H1 (cell line): Measurements from ENCODE around the gene RAD51B. TPM values are rescaled to one million over a fixed set of nuclear protein-coding genes. Genes with fewer than 3 reads are reported as not detected.

Experiments
- CTCF ChIA-PET: fragments of 300-600 bp; sonication (Branson Sonifier 250); formaldehyde crosslinking; loops from one replicate; lab custom pipeline; 2021; ENCODE audit not compliant: partially characterized antibody; lab: Charles Lee
- POLR2A ChIA-PET: fragments of 300-600 bp; sonication (Branson Sonifier 250); formaldehyde crosslinking; loops from one replicate; lab custom pipeline; 2021; ENCODE audit warnings: inconsistent platforms; ENCODE audit not compliant: partially characterized antibody; lab: Charles Lee
- DNase-seq, 2 experiments: peaks; one replicate each; pipeline versions ENCODE4 v3.0.0 to v3.0.0-alpha.2; 2010 to 2022; ENCODE audit warnings: low spot score in 2 of 2, low read depth in 1 of 2, mixed read lengths in 1 of 2
- FAIRE-seq: peaks from 2 replicates; lab custom pipeline; 2011; peaks lifted over from hg19 to GRCh38; lab: Jason Lieb, UNC
- H2AFZ ChIP-seq: 2 replicates; pipeline ENCODE4 v1.8.1; 2012; ENCODE audit warnings: low read length, inconsistent platforms
- H2AK5ac ChIP-seq: 2 replicates; pipeline ENCODE4 v1.6.1; 2013; ENCODE audit warnings: low read depth, low read length
- H2BK120ac ChIP-seq: replicated peaks from 2 replicates; pipeline ENCODE3; 2013; ENCODE audit warnings: low read depth, low read length, inconsistent platforms
- H2BK12ac ChIP-seq: 2 replicates; pipeline ENCODE4 v1.6.1; 2013; ENCODE audit warnings: low read depth, low read length
- H2BK15ac ChIP-seq: 2 replicates; pipeline ENCODE4 v1.6.1; 2013; ENCODE audit warnings: low read length
- H2BK20ac ChIP-seq: 2 replicates; pipeline ENCODE4 v1.6.1; 2013; ENCODE audit warnings: low read length
- H2BK5ac ChIP-seq: 2 replicates; pipeline ENCODE4 v1.6.1; 2013; ENCODE audit warnings: low read depth, low read length
- H3K14ac ChIP-seq: 2 replicates; pipeline ENCODE4 v1.6.1; 2013; ENCODE audit warnings: inconsistent platforms; ENCODE audit not compliant: insufficient read length
- H3K18ac ChIP-seq: 2 replicates; pipeline ENCODE4 v1.6.1; 2013; ENCODE audit warnings: low read length; ENCODE audit errors: extremely low read depth
- H3K23ac ChIP-seq: 2 replicates; pipeline ENCODE4 v1.6.1; 2013; ENCODE audit warnings: inconsistent platforms; ENCODE audit not compliant: insufficient read length
- H3K23me2 ChIP-seq: 2 replicates; pipeline ENCODE4 v1.6.1; 2013; ENCODE audit warnings: low read depth, low read length
- H3K27ac ChIP-seq: 2 replicates; pipeline ENCODE4 v1.6.1; 2011; ENCODE audit warnings: low read depth, low read length, inconsistent platforms
- H3K27me3 ChIP-seq, 4 experiments: replicated peaks in 1 of 4; 1 replicate in 1 of 4; 2 replicates in 3 of 4; pipeline versions ENCODE4 v1.6.1 to v1.8.1; 2011 to 2013; ENCODE audit warnings: low read length in 3 of 4, mild to moderate bottlenecking in 3 of 4, inconsistent platforms in 2 of 4, mixed read lengths in 2 of 4, moderate library complexity in 1 of 4; ENCODE audit not compliant: control insufficient read depth in 3 of 4, insufficient read depth in 3 of 4; ENCODE audit errors: extremely low read depth in 1 of 4
- H3K36me3 ChIP-seq, 4 experiments: 2 replicates each; pipeline versions ENCODE4 v1.6.1 to v1.8.1; 2011 to 2013; ENCODE audit warnings: mild to moderate bottlenecking in 4 of 4, low read length in 3 of 4, moderate library complexity in 2 of 4, control low read depth in 1 of 4, inconsistent platforms in 1 of 4; ENCODE audit not compliant: insufficient read depth in 4 of 4, control insufficient read depth in 2 of 4
- H3K4ac ChIP-seq: replicated peaks from 2 replicates; pipeline ENCODE3; 2013; ENCODE audit warnings: low read length, low read depth, mixed read lengths, inconsistent platforms; ENCODE audit not compliant: insufficient read length
- H3K4me1 ChIP-seq, 4 experiments: replicated peaks in 1 of 4; 1 replicate in 1 of 4; 2 replicates in 3 of 4; pipeline versions ENCODE4 v1.6.1 to v1.8.1; 2011 to 2013; ENCODE audit warnings: low read length in 3 of 4, inconsistent platforms in 2 of 4, mixed read lengths in 1 of 4; ENCODE audit not compliant: insufficient read depth in 4 of 4, control insufficient read depth in 3 of 4
- H3K4me2 ChIP-seq, 2 experiments: 2 replicates each; pipeline versions ENCODE4 v1.6.1 to v1.8.1; 2011 to 2013; ENCODE audit warnings: low read depth in 2 of 2, low read length in 2 of 2, control low read depth in 1 of 2, inconsistent platforms in 1 of 2, mild to moderate bottlenecking in 1 of 2; ENCODE audit not compliant: insufficient read depth in 1 of 2
- H3K4me3 ChIP-seq, 4 experiments: fragments of 200-600, 300-600 bp in 1 of 4; sonication (generic), shearing (Covaris generic), sonication (Bioruptor Twin) in 1 of 4; 2 replicates each; pipeline versions ENCODE4 v1.5.1 to v1.8.1; 2011 to 2016; ENCODE audit warnings: low read length in 4 of 4, low read depth in 3 of 4, control low read depth in 2 of 4, inconsistent platforms in 2 of 4, mild to moderate bottlenecking in 2 of 4, mixed read lengths in 1 of 4, moderate library complexity in 1 of 4; ENCODE audit not compliant: insufficient read depth in 2 of 4; ENCODE audit errors: extremely low read depth in 1 of 4
- H3K56ac ChIP-seq: replicated peaks from 2 replicates; pipeline ENCODE3; 2013; ENCODE audit warnings: low read depth, mild to moderate bottlenecking, mixed read lengths, low read length, inconsistent platforms; ENCODE audit not compliant: insufficient read length
- H3K79me1 ChIP-seq: 2 replicates; pipeline ENCODE4 v1.6.1; 2013; ENCODE audit warnings: low read depth, low read length, control low read depth
- H3K79me2 ChIP-seq, 2 experiments: 2 replicates each; pipeline versions ENCODE4 v1.6.1 to v1.8.1; 2012 to 2013; ENCODE audit warnings: low read length in 2 of 2, mild to moderate bottlenecking in 2 of 2, inconsistent platforms in 1 of 2; ENCODE audit not compliant: insufficient read depth in 2 of 2, control insufficient read depth in 1 of 2
- H3K9ac ChIP-seq, 4 experiments: replicated peaks in 1 of 4; 1 replicate in 1 of 4; 2 replicates in 3 of 4; pipeline versions ENCODE4 v1.6.1 to v1.8.1; 2011 to 2013; ENCODE audit warnings: low read depth in 3 of 4, low read length in 3 of 4, control low read depth in 2 of 4, mild to moderate bottlenecking in 2 of 4, moderate library complexity in 2 of 4, inconsistent platforms in 1 of 4; ENCODE audit errors: extremely low read depth in 1 of 4
- H3K9me3 ChIP-seq, 2 experiments: 2 replicates each; pipeline versions ENCODE4 v1.6.1 to v1.8.1; 2012 to 2013; ENCODE audit warnings: mild to moderate bottlenecking in 2 of 2, moderate library complexity in 2 of 2, control low read depth in 1 of 2, inconsistent platforms in 1 of 2, low read depth in 1 of 2, low read length in 1 of 2, mixed read lengths in 1 of 2; ENCODE audit not compliant: insufficient read depth in 2 of 2
- H4K20me1 ChIP-seq, 2 experiments: replicated peaks in 1 of 2; 2 replicates each; pipeline versions ENCODE3 to v1.8.1; 2011 to 2013; ENCODE audit warnings: inconsistent platforms in 2 of 2, low read length in 2 of 2, mild to moderate bottlenecking in 1 of 2; ENCODE audit not compliant: insufficient read depth in 2 of 2, control insufficient read depth in 1 of 2
- H4K5ac ChIP-seq: 2 replicates; pipeline ENCODE4 v1.6.1; 2013; ENCODE audit warnings: low read length, low read depth, mixed read lengths, inconsistent platforms; ENCODE audit not compliant: insufficient read length
- H4K8ac ChIP-seq: 2 replicates; pipeline ENCODE4 v1.8.0; 2013; ENCODE audit warnings: mild to moderate bottlenecking, moderate library complexity, low read length, inconsistent platforms; ENCODE audit not compliant: insufficient read depth; ENCODE audit errors: extremely low read depth
- H4K91ac ChIP-seq: replicated peaks from 2 replicates; pipeline ENCODE3; 2013; ENCODE audit warnings: low read length, mixed read lengths, inconsistent platforms; ENCODE audit not compliant: insufficient read length
- JUND ChIP-seq: IDR thresholded peaks from 2 replicates; pipeline ENCODE4 v1.6.1; 2011; ENCODE audit warnings: mild to moderate bottlenecking, improper control_type of control experiment, low read length
- TCF12 ChIP-seq: IDR thresholded peaks from 2 replicates; pipeline ENCODE4 v1.6.1; 2011; ENCODE audit warnings: low read depth, mild to moderate bottlenecking, low read length
- WGBS, 2 experiments: shearing (Covaris generic) in 1 of 2; methylation state at CpG; one replicate each; pipeline versions ENCODE4 v1.1.6 to v1.1.7; 2013 to 2015; ENCODE audit warnings: low lambda C conversion rate in 2 of 2, mixed read lengths in 2 of 2, inconsistent platforms in 1 of 2, low coverage in 1 of 2, missing lambda C conversion rate in 1 of 2; ENCODE audit not compliant: insufficient replicate concordance in 2 of 2, insufficient coverage in 1 of 2, insufficient read length in 1 of 2; ENCODE audit errors: extremely low coverage in 1 of 2, missing lambda C conversion rate in 1 of 2; 5-methylcytosine and 5-hydroxymethylcytosine counted together
- polyA plus RNA-seq, 7 experiments: library from polyadenylated mRNA; depleted of rRNA in 3 of 7; stranded (reverse) in 5 of 7; unstranded in 2 of 7; fragments of >200 nt in 5 of 7; fragments of 200-250 nt in 2 of 7; gene quantifications; 1 replicate in 5 of 7; 2 replicates in 1 of 7; 4 replicates in 1 of 7; pipeline versions ENCODE4 v1.2.1 to v1.2.3, GENCODE V29; 2011 to 2013; ENCODE audit warnings: missing spikeins in 2 of 7, mixed read lengths in 2 of 7
- total RNA-seq: library from RNA; stranded (reverse); fragmentation: NEBNext Ultra II Directional; extraction: Animal tissue kit (Norgen Biotek cat#: 25700); gene quantifications from 2 replicates; pipeline ENCODE4 v1.2.1, GENCODE V29; 2021

Gene RAD51B
- total and polyA plus RNA-seq, 2 of the 8 experiments (the other 6 are each of a cell fraction or from before 2014, with no cell fraction given) = 3.9 to 14.9 TPM

- H4K20me1 ChIP-seq = no peaks in the 10 kb centered on the region
- no peak overlapping the region for H2AK5ac ChIP-seq
- no peak overlapping the region for H2BK5ac ChIP-seq
- H2BK15ac ChIP-seq = no peak overlapping the region
- no peak overlapping the region for H3K4ac ChIP-seq
- no peak overlapping the region for H3K4me2 ChIP-seq
- no peak overlapping the region for H3K9ac ChIP-seq
- no peak for DNase-seq
- H3K18ac ChIP-seq = no peak overlapping the region
- H3K4me3 ChIP-seq = no peak overlapping the region
- no peaks in the 10 kb centered on the region for H3K23me2 ChIP-seq
- H3K23ac ChIP-seq = no peak overlapping the region
- H2BK12ac ChIP-seq = no peak overlapping the region
- H2BK20ac ChIP-seq = no peak overlapping the region
- no peak for FAIRE-seq
- 96% methylated on average over 4 of the region's 4 CpGs; no CpG with 5 or more reads in 1 of the 2 experiments for WGBS, 2 experiments
- H3K27ac ChIP-seq = no peak overlapping the region
- H2AFZ ChIP-seq = no peak overlapping the region
- TF ChIP-seq JUND (no peak), TCF12 (no peak)
- H3K4me1 ChIP-seq = peaks cover 0 to 8% (median 1%) of the 10 kb centered on the region in 4 experiments; a peak in 2 of 7 replicates
- no peaks in the 10 kb centered on the region for H3K79me1 ChIP-seq
- no peak overlapping the region for H2BK120ac ChIP-seq
- H3K36me3 ChIP-seq = no peaks in the 10 kb centered on the region
- ChIA-PET CTCF (interaction anchor here (0.6 to 1.3 kb wide), 5 partner anchors 9 to 691 kb away, joined by 3 to 4 read pairs (median 3); no protein-coding TSS in a partner anchor), POLR2A (interaction anchor here (0.7 to 1.1 kb wide), 3 partner anchors 9 to 194 kb away, joined by 3 to 4 read pairs (median 4); no protein-coding TSS in a partner anchor)
- H3K79me2 ChIP-seq = no peaks in the 10 kb centered on the region
- H3K14ac ChIP-seq = no peak overlapping the region
- no peak overlapping the region for H4K5ac ChIP-seq
- no peaks in the 10 kb centered on the region for H3K27me3 ChIP-seq
- no peak overlapping the region for H4K8ac ChIP-seq
- no peak overlapping the region for H4K91ac ChIP-seq
- H3K56ac ChIP-seq = no peak overlapping the region
- H3K9me3 ChIP-seq = no peaks in the 10 kb centered on the region
Measured at GRCh38 chr14:68461086-68461485, 641.5 kb downstream of the RAD51B start.
